Parietal lobe (tissue), 1 donor: ENCODE measurements around the gene UBFD1. TPM values are rescaled to one million over a fixed set of nuclear protein-coding genes. Genes with fewer than 3 reads are reported as not detected.

ENCODE experiments used
- total RNA-seq: library from RNA; depleted of rRNA; stranded (reverse); fragments of >200 nt; gene quantifications from one replicate; pipeline ENCODE4 v1.2.3, GENCODE V29; 2014

Gene UBFD1
- 63.5 TPM for total RNA-seq

GRCh38 chr16:23556881-23557778 lies at the start of gene UBFD1, which contains the start of gene EARS2:
Gene UBFD1, plus strand, starts transcription at chr16:23557727. Its CDS starts 16 bp downstream, at chr16:23557743.
Gene EARS2, minus strand, starts transcription at chr16:23557350. Its CDS starts 7 bp downstream, at chr16:23557343.

DNA sequence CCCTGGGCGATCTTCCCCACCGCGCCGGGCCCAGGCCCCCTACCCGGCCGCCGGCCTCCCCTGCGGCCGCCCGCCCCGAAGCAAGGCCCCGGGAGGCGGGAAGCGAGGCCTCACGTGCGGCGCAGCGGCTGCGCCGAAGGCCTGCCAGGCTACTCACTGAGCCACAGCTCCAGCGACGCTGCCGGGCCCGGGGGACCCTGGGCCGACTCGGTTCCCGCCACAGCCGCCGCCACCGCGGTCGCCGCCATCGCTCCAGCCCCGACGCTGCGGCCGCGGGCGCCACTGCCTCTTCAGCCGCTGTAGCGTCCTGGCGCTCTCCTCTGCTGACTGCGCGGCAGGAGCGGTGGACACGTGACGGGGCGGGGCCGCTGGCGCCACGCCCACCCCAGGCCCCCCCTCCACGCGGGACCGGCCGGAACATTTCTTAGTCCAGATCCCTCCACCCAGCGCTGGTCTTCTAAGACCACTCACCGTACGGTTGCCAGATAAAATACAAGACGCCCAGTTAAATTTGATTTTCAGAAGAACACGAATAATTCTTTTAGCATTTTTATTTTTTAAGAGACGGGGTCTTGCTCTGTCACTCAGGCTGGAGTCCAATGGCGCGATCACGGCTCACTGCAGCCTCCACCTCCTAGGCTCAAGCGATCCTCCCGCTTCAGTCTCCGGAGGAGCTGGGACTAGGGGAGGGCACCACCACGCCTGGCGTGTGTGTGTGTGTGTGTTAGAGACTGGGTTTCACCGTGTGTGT lies 47.2 kb upstream of the UBFD1 start, which contains the start of gene GGA2:
Gene GGA2 (minus strand): TSS at position 331 of the 751 bp plus-strand sequence. CDS start 83 bp downstream, at position 248.

GRCh38 chr16:23595951-23596720 lies 38.6 kb downstream of the UBFD1 start, which contains the start of gene NDUFAB1:
Gene NDUFAB1, minus strand, starts transcription at chr16:23596316. Its CDS starts 26 bp downstream, at chr16:23596290.

Other genes starting within 250 kb of the UBFD1 start
- gene COG7, start 104.5 kb upstream of the UBFD1 start, total RNA-seq = 28.2 TPM
- gene GGA2, start 47.2 kb upstream of the UBFD1 start, total RNA-seq = 58.2 TPM
- 50.4 TPM for gene EARS2, start 377 bp upstream of the UBFD1 start, total RNA-seq
- gene NDUFAB1, start 38.6 kb downstream of the UBFD1 start, total RNA-seq = 57.6 TPM
- 15.0 TPM for gene PALB2, start 83.6 kb downstream of the UBFD1 start, total RNA-seq
- gene DCTN5, start 83.7 kb downstream of the UBFD1 start, total RNA-seq = 93.0 TPM
- 5.9 TPM for gene PLK1, start 121.2 kb downstream of the UBFD1 start, total RNA-seq
- gene ERN2, start 155.5 kb downstream of the UBFD1 start, total RNA-seq = not detected
- 0.31 TPM for gene CHP2, start 197.3 kb downstream of the UBFD1 start, total RNA-seq